ENCODE data around the gene LTBP3.
A peak's percentile ranks its signal among the peaks of the same experiment; 100 is the strongest.

LTBP3 gene

GRCh38 chr11:65554057-65554818 lies 3.9 kb downstream of the LTBP3 start:
- H3K9me3 Mint-ChIP-seq, result no peaks in the 10 kb centered on the region
- DNase-seq, result no peak

GRCh38 chr11:65553301-65554001 lies 4.7 kb downstream of the LTBP3 start:
- no peaks in the 10 kb centered on the region for H3K9me3 Mint-ChIP-seq
- H3K27ac Mint-ChIP-seq, result no peak overlapping the region
- peaks cover 56% of the 10 kb centered on the region for H3K27me3 Mint-ChIP-seq (ENCODE audit: low read depth, poor library complexity)
- no peak overlapping the region for H3K4me3 Mint-ChIP-seq
- peak; percentile 65 for DNase-seq
- no peak for TF ChIP-seq CTCF (IDR thresholded peaks at IDR 0.05)
- H3K36me3 Mint-ChIP-seq (ENCODE audit: low read depth), result peaks cover 5% of the 10 kb centered on the region
- peaks cover 68% of the 10 kb centered on the region for H3K4me1 Mint-ChIP-seq

More at GRCh38 chr11:65554057-65554818, 3.9 kb downstream of the LTBP3 start:
- peak overlapping the region; percentile 56 for H3K4me3 Mint-ChIP-seq
- H3K27me3 Mint-ChIP-seq (ENCODE audit: low read depth, poor library complexity), result peaks cover 48% of the 10 kb centered on the region
- H3K36me3 Mint-ChIP-seq (ENCODE audit: low read depth), result peaks cover 1% of the 10 kb centered on the region
- no peak overlapping the region for H3K27ac Mint-ChIP-seq
- peaks cover 65% of the 10 kb centered on the region for H3K4me1 Mint-ChIP-seq
- no peak for TF ChIP-seq CTCF (IDR thresholded peaks at IDR 0.05)

- Mint-ChIP-seq H3K4me3 (no peak overlapping the region), H3K27ac (peak overlapping the region; percentile 74), H3K36me3 (ENCODE audit: low read depth) (peaks cover 5% of the 10 kb centered on the region), H3K27me3 (ENCODE audit: low read depth, poor library complexity) (peaks cover 66% of the 10 kb centered on the region), H3K4me1 (peaks cover 76% of the 10 kb centered on the region), H3K9me3 (no peaks in the 10 kb centered on the region)
- TF ChIP-seq CTCF (IDR thresholded peaks at IDR 0.05), result no peak
- no peak for DNase-seq
Observed at GRCh38 chr11:65552388-65552951, 5.7 kb downstream of the LTBP3 start.

GRCh38 chr11:65551572-65552387 lies 6.4 kb downstream of the LTBP3 start:
- H3K36me3 Mint-ChIP-seq (ENCODE audit: low read depth), result peaks cover 5% of the 10 kb centered on the region
- H3K27me3 Mint-ChIP-seq (ENCODE audit: low read depth, poor library complexity), result peaks cover 73% of the 10 kb centered on the region
- H3K9me3 Mint-ChIP-seq, result no peaks in the 10 kb centered on the region
- no peak overlapping the region for H3K4me3 Mint-ChIP-seq
- DNase-seq, result peak; percentile 62
- H3K27ac Mint-ChIP-seq, result no peak overlapping the region
- peaks cover 71% of the 10 kb centered on the region for H3K4me1 Mint-ChIP-seq
- peak; percentile 31 for TF ChIP-seq CTCF (IDR thresholded peaks at IDR 0.05)

GRCh38 chr11:65549096-65549495 lies 9.1 kb downstream of the LTBP3 start:
- Mint-ChIP-seq H3K27me3 (ENCODE audit: low read depth, poor library complexity) (peaks cover 83% of the 10 kb centered on the region), H3K4me1 (peaks cover 69% of the 10 kb centered on the region), H3K27ac (no peak overlapping the region)

More at GRCh38 chr11:65549096-65549495, 9.1 kb downstream of the LTBP3 start:
- no peak for TF ChIP-seq CTCF (IDR thresholded peaks at IDR 0.05)
- Mint-ChIP-seq H3K9me3 (no peaks in the 10 kb centered on the region), H3K4me3 (no peak overlapping the region), H3K36me3 (ENCODE audit: low read depth) (peaks cover 5% of the 10 kb centered on the region)
- DNase-seq, result no peak
